KMS-11 (cell line): ENCODE data around the gene PRKAB2.

Experiments used
- H2AFZ ChIP-seq: fragments of 200-600 bp; sonication (generic); 2 replicates; pipeline ENCODE4 v1.6.1; 2016; ENCODE audit warnings: antibody characterized with exemption, mixed run types, low read depth
- H3K27ac ChIP-seq: fragments of 200-600 bp; sonication (generic); 2 replicates; pipeline ENCODE4 v1.6.1; 2016; ENCODE audit warnings: mild to moderate bottlenecking, mixed run types
- H3K27me3 ChIP-seq: fragments of 200-600 bp; sonication (generic); 2 replicates; pipeline ENCODE4 v1.6.1; 2017; ENCODE audit warnings: mild to moderate bottlenecking, low read depth, mixed run types, moderate library complexity; ENCODE audit not compliant: insufficient read depth
- H3K36me3 ChIP-seq: fragments of 200-600 bp; sonication (generic); 2 replicates; pipeline ENCODE4 v1.6.1; 2017; ENCODE audit warnings: mild to moderate bottlenecking, mixed run types; ENCODE audit not compliant: insufficient read depth
- H3K4me1 ChIP-seq: fragments of 200-600 bp; sonication (generic); 2 replicates; pipeline ENCODE4 v1.6.1; 2016; ENCODE audit warnings: mild to moderate bottlenecking, low read depth, mixed run types; ENCODE audit not compliant: poor library complexity, severe bottlenecking
- H3K4me2 ChIP-seq: fragments of 200-600 bp; sonication (generic); 2 replicates; pipeline ENCODE4 v1.7.0; 2016; ENCODE audit warnings: mild to moderate bottlenecking, mixed run types
- H3K4me3 ChIP-seq: fragments of 200-600 bp; sonication (generic); IDR thresholded peaks from 2 replicates; pipeline ENCODE4 v1.6.1; 2017; ENCODE audit warnings: low read depth, low read length, mixed read lengths; ENCODE audit not compliant: insufficient read depth
- H3K79me2 ChIP-seq: fragments of 200-600 bp; sonication (generic); 2 replicates; pipeline ENCODE4 v1.6.1; 2016; ENCODE audit warnings: low read depth, mixed run types; ENCODE audit not compliant: insufficient read depth
- H3K9ac ChIP-seq: fragments of 200-600 bp; sonication (generic); 2 replicates; pipeline ENCODE4 v1.6.1; 2016; ENCODE audit warnings: mild to moderate bottlenecking, mixed run types
- H4K20me1 ChIP-seq: fragments of 200-600 bp; sonication (generic); 2 replicates; pipeline ENCODE4 v1.6.1; 2016; ENCODE audit warnings: mild to moderate bottlenecking, mixed run types; ENCODE audit not compliant: insufficient read depth
- TF ChIP-seq, protein P1 (sequence below): fragments of 200-600 bp; sonication (generic); conservative IDR thresholded peaks from 2 replicates; pipeline ENCODE4 v1.6.1; 2017; ENCODE audit warnings: low read depth, mild to moderate bottlenecking, antibody characterized with exemption, low read length, moderate library complexity, mixed read lengths

Gene PRKAB2, protein sequence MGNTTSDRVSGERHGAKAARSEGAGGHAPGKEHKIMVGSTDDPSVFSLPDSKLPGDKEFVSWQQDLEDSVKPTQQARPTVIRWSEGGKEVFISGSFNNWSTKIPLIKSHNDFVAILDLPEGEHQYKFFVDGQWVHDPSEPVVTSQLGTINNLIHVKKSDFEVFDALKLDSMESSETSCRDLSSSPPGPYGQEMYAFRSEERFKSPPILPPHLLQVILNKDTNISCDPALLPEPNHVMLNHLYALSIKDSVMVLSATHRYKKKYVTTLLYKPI

DNA sequence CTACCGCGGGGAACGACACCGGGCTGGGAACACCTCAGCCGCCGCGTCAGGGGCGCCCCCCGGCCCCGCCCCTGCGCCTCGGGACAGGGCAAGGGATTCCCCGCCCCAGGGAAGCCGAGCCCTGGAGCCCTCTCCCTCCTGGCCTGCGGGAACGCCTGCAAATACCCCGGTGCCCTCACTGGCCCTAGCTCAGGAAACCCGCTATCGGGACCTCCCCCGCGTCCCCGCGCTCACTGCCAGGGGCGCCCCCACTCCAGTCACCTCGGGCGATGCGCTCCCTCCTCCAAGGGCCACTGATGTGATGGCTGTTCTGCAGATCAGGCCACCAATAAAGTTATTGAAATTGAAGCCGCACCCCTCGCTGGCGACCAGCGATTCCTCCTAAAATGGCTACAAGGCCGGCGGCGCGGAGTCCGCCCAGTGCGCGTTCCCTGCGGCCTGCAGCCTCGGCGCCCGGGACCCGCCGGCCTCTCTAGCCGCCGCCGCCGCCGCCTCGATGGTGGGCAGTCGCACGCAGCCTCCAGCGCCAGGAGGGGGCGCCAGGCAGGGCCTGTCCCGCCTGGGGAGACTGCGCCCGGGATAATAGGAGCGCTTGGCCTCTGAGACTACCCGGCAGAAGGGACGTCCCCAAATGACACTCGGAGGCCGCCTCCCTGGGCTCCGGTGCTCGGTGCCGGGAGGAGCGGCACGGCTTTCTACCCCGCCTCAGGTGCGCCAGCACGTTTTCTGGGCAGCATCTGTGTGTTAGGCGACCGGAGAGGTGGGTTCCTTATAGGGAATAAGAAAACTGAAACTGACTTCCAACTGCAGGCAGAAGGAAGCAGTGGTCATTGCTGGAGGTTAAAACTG lies at the start of gene PRKAB2:
PRKAB2 (minus strand) TSS at position 303 of the 849 bp plus-strand sequence. CDS start 326 bp downstream, outside the sequence.
- Histone ChIP-seq H4K20me1 (no peaks in the 10 kb centered on the region), H3K36me3 (no peaks in the 10 kb centered on the region), H3K9ac (peak within 1 kb of the TSS; percentile 75), H3K79me2 (peaks cover 45% of the 10 kb centered on the region), H2AFZ (peak within 1 kb of the TSS; percentile 99), H3K4me2 (peak within 1 kb of the TSS; percentile 82), H3K27me3 (no peaks in the 10 kb centered on the region), H3K27ac (peak within 1 kb of the TSS; percentile 84), H3K4me1 (peaks cover 37% of the 10 kb centered on the region), H3K4me3 (peak within 1 kb of the TSS; percentile 99)
- TF ChIP-seq, protein P1, sequence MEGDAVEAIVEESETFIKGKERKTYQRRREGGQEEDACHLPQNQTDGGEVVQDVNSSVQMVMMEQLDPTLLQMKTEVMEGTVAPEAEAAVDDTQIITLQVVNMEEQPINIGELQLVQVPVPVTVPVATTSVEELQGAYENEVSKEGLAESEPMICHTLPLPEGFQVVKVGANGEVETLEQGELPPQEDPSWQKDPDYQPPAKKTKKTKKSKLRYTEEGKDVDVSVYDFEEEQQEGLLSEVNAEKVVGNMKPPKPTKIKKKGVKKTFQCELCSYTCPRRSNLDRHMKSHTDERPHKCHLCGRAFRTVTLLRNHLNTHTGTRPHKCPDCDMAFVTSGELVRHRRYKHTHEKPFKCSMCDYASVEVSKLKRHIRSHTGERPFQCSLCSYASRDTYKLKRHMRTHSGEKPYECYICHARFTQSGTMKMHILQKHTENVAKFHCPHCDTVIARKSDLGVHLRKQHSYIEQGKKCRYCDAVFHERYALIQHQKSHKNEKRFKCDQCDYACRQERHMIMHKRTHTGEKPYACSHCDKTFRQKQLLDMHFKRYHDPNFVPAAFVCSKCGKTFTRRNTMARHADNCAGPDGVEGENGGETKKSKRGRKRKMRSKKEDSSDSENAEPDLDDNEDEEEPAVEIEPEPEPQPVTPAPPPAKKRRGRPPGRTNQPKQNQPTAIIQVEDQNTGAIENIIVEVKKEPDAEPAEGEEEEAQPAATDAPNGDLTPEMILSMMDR, result peak; percentile 97

DNA sequence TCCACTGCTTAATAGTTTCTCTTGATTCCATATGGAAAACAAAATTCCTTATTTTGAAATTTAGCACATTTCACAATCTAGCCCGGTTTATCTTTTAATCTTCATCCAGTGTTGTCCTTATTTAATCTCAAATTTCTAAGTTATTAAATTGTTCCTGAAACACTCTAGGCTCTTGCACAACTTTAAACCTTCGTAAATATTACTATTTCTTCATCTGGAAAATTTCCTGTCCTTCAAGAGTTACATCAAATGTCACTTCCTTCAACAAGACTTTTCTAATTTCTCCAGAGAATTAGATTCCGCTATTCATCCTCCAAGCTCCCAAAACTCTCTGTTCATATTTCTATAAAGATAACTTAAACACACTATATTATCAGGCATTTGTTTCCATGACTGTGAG lies 46.3 kb upstream of the PRKAB2 start:
- H3K36me3 ChIP-seq, result no peaks in the 10 kb centered on the region
- no peak overlapping the region for H2AFZ ChIP-seq
- TF ChIP-seq, protein P1, result no peak
- no peak overlapping the region for H3K9ac ChIP-seq
- H3K4me3 ChIP-seq, result no peak overlapping the region
- H3K27me3 ChIP-seq, result no peaks in the 10 kb centered on the region
- no peaks in the 10 kb centered on the region for H3K4me1 ChIP-seq
- H3K4me2 ChIP-seq, result no peak overlapping the region
- no peak overlapping the region for H3K27ac ChIP-seq
- H4K20me1 ChIP-seq, result no peaks in the 10 kb centered on the region
- H3K79me2 ChIP-seq, result no peaks in the 10 kb centered on the region

DNA sequence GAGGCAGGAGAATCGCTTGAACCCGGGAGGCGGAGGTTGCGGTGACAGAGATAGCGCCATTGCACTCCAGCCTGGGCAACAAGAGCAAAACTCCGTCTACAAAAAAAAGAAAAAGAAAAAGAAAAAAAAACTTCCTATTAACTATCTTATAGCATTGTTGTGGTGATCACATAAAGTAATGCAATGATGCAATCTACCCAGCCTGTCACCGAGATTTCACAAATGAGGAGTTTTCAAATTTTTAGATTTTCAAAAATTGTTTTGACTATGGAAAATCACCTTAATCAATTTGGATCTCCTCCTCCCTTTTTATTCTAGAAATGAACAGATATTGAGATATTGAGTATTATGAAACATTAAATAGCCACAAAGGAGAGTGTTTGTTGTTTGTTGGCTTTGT lies 44.9 kb upstream of the PRKAB2 start:
- Histone ChIP-seq H3K27ac (no peak overlapping the region), H3K9ac (no peak overlapping the region), H2AFZ (no peak overlapping the region), H3K36me3 (no peaks in the 10 kb centered on the region), H3K4me2 (no peak overlapping the region), H3K79me2 (no peaks in the 10 kb centered on the region), H3K27me3 (no peaks in the 10 kb centered on the region), H4K20me1 (no peaks in the 10 kb centered on the region), H3K4me1 (no peaks in the 10 kb centered on the region), H3K4me3 (no peak overlapping the region)
- TF ChIP-seq, protein P1, result no peak

DNA sequence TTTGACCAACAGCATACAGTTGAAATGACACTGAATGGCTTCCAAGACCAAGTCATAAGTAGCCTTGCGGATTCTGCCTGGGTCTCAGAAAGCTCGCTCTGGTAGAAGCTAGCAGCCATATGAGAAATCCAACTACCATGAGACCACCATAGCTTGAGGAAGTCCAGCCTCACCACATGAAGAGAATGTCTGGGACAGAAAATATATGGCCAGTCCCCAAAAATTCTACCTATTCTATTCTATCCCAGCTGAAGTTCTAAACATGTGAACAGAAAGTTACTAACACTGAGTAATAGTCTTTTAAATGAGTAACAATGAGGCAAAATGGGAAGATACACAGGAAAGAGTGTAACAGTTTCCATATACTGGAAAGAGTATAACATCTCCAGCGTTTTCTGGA lies 43.9 kb upstream of the PRKAB2 start:
- Histone ChIP-seq H3K4me2 (no peak overlapping the region), H4K20me1 (no peaks in the 10 kb centered on the region), H3K9ac (no peak overlapping the region), H3K4me1 (no peaks in the 10 kb centered on the region), H3K79me2 (no peaks in the 10 kb centered on the region), H3K27ac (no peak overlapping the region), H2AFZ (no peak overlapping the region), H3K4me3 (no peak overlapping the region), H3K36me3 (no peaks in the 10 kb centered on the region), H3K27me3 (no peaks in the 10 kb centered on the region)
- TF ChIP-seq, protein P1, result no peak
